Measurements from ENCODE around the gene LRSAM1.

DNA sequence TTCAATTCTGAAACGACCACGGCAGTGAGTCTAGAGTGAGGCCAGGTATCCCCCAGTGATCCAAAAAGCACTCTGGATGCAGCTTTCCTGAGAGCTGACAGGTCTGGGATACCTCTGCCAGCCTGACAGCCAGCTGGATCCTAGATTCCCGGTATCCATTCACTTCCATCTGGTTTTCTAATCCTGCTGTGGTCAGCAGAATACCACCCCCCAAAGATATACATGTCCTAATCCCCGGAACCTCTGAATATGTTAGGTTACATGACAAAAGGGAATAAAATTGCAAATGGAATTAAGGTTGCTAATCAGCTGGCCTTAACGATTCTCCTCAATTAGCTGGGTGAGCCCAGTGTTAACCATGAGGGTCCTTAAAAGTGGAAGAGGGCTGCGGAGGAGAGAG lies 28.5 kb upstream of the LRSAM1 start:
- TF ChIP-seq ZNF70 (CRISPR knock-in tag; IDR thresholded peaks at IDR 0.05) (no peak), ISL1 (CRISPR knock-in tag; IDR thresholded peaks at IDR 0.05) (no peak), RARB (CRISPR knock-in tag; IDR thresholded peaks at IDR 0.05) (no peak), ZFP30 (CRISPR knock-in tag; IDR thresholded peaks at IDR 0.05) (no peak), ZNF565 (CRISPR knock-in tag; conservative IDR thresholded peaks at IDR 0.05; ENCODE audit: low read depth) (no peak), OSR1 (CRISPR knock-in tag; IDR thresholded peaks at IDR 0.05) (no peak), ZC3H10 (CRISPR knock-in tag; IDR thresholded peaks at IDR 0.05) (no peak), BACH2 (CRISPR knock-in tag; IDR thresholded peaks at IDR 0.05; ENCODE audit: borderline replicate concordance) (no peak), GLIS3 (CRISPR knock-in tag; IDR thresholded peaks at IDR 0.05) (no peak), TCF4 (CRISPR knock-in tag; IDR thresholded peaks at IDR 0.05; ENCODE audit: borderline replicate concordance) (no peak), CSDC2 (CRISPR knock-in tag; IDR thresholded peaks at IDR 0.05) (no peak)
- TF ChIP-seq, protein P1, sequence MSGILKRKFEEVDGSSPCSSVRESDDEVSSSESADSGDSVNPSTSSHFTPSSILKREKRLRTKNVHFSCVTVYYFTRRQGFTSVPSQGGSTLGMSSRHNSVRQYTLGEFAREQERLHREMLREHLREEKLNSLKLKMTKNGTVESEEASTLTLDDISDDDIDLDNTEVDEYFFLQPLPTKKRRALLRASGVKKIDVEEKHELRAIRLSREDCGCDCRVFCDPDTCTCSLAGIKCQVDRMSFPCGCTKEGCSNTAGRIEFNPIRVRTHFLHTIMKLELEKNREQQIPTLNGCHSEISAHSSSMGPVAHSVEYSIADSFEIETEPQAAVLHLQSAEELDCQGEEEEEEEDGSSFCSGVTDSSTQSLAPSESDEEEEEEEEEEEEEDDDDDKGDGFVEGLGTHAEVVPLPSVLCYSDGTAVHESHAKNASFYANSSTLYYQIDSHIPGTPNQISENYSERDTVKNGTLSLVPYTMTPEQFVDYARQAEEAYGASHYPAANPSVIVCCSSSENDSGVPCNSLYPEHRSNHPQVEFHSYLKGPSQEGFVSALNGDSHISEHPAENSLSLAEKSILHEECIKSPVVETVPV (CRISPR knock-in tag; IDR thresholded peaks at IDR 0.05): no peak
- TF ChIP-seq, protein P2, sequence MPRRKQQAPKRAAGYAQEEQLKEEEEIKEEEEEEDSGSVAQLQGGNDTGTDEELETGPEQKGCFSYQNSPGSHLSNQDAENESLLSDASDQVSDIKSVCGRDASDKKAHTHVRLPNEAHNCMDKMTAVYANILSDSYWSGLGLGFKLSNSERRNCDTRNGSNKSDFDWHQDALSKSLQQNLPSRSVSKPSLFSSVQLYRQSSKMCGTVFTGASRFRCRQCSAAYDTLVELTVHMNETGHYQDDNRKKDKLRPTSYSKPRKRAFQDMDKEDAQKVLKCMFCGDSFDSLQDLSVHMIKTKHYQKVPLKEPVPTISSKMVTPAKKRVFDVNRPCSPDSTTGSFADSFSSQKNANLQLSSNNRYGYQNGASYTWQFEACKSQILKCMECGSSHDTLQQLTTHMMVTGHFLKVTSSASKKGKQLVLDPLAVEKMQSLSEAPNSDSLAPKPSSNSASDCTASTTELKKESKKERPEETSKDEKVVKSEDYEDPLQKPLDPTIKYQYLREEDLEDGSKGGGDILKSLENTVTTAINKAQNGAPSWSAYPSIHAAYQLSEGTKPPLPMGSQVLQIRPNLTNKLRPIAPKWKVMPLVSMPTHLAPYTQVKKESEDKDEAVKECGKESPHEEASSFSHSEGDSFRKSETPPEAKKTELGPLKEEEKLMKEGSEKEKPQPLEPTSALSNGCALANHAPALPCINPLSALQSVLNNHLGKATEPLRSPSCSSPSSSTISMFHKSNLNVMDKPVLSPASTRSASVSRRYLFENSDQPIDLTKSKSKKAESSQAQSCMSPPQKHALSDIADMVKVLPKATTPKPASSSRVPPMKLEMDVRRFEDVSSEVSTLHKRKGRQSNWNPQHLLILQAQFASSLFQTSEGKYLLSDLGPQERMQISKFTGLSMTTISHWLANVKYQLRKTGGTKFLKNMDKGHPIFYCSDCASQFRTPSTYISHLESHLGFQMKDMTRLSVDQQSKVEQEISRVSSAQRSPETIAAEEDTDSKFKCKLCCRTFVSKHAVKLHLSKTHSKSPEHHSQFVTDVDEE (CRISPR knock-in tag; IDR thresholded peaks at IDR 0.05): no peak

All from SK-N-SH treated with all-trans-retinoic acid at 6 μM for 48 hours (cell line).